ENCODE data around the gene PHPT1. TPM values are rescaled to one million over a fixed set of nuclear protein-coding genes. Genes with fewer than 3 reads are reported as not detected.

PHPT1 gene
- total and polyA plus RNA-seq, 2 of the 13 experiments (the other 11 are each of a cell fraction or from before 2014, with no cell fraction given) = 189 to 192 TPM

DNA sequence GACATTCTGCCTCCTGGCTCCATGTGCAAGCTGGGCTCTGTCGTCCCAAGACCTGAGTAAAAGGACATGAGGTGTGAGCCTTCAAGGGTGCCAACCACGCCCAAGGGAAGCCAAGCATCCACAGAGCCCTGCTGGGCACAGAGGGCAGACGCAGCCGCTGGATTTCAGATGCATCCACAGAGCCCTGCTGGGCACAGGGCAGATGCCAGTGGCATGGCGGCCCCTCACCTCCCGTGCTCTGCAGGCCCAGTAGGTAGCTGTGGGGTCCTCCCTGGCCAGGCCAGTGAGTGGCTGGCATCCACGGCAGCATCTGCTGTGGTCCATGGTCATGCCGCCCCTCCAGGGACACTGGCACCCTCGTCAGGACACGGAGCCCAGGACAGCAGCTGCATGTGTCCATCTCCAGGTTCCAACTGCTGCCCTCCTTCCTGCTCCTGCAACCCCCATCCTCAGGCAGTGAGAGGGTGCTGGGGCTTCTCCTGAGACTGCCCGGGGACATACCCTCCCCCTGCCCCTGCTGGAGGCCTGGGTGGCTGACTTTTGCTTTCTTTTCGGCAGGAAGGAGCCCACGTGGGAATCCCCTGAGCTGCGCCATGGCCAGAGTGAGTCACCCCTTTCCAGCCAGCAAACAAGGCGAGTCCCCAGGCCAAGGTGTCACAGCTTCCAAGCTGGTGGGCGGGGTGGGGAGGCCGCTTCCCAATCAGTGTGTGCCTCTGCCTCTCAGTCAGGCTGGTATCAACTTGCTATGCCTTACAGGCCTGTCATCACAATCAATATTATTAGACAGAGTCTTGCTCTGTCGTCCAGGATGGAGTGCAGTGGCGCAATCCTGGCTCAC is 33.1 kb downstream of the PHPT1 start (continued):
- TF ChIP-seq FUBP1 (CRISPR knock-in tag; IDR thresholded peaks at IDR 0.05; ENCODE audit: borderline replicate concordance) (no peak), MTERF4 (CRISPR knock-in tag; IDR thresholded peaks at IDR 0.05) (no peak), SRSF4 (IDR thresholded peaks at IDR 0.05; ENCODE audit: low read depth, low read length, poor library complexity, severe bottlenecking) (no peak), ZNF552 (CRISPR knock-in tag; IDR thresholded peaks at IDR 0.05; ENCODE audit: borderline replicate concordance) (no peak; the same call in 1 of the 2 replicates), RELA (CRISPR knock-in tag; IDR thresholded peaks at IDR 0.05) (peak; percentile 94), KDM3A (CRISPR knock-in tag; IDR thresholded peaks at IDR 0.05; ENCODE audit: low read depth) (peak; percentile 92; the same call in 1 of the 2 replicates), TOE1 (CRISPR knock-in tag; IDR thresholded peaks at IDR 0.05) (no peak), ZNF33B (CRISPR knock-in tag; IDR thresholded peaks at IDR 0.05) (no peak), ZNF816 (CRISPR knock-in tag; IDR thresholded peaks at IDR 0.05; ENCODE audit: borderline replicate concordance) (peak; percentile 83; the same call in 1 of the 2 replicates), ZBTB7B (CRISPR knock-in tag; IDR thresholded peaks at IDR 0.05) (peak; percentile 77), ZNF235 (CRISPR knock-in tag; IDR thresholded peaks at IDR 0.05; ENCODE audit: borderline replicate concordance) (no peak), SIX4 (CRISPR knock-in tag; IDR thresholded peaks at IDR 0.05) (0 out of 2 replicates have a peak, but pooled peaks have one; percentile 69), ZNF224 (CRISPR knock-in tag; IDR thresholded peaks at IDR 0.05) (no peak), HNF4A (CRISPR knock-in tag; IDR thresholded peaks at IDR 0.05) (peak; percentile 55)
- TF ChIP-seq, protein P1, sequence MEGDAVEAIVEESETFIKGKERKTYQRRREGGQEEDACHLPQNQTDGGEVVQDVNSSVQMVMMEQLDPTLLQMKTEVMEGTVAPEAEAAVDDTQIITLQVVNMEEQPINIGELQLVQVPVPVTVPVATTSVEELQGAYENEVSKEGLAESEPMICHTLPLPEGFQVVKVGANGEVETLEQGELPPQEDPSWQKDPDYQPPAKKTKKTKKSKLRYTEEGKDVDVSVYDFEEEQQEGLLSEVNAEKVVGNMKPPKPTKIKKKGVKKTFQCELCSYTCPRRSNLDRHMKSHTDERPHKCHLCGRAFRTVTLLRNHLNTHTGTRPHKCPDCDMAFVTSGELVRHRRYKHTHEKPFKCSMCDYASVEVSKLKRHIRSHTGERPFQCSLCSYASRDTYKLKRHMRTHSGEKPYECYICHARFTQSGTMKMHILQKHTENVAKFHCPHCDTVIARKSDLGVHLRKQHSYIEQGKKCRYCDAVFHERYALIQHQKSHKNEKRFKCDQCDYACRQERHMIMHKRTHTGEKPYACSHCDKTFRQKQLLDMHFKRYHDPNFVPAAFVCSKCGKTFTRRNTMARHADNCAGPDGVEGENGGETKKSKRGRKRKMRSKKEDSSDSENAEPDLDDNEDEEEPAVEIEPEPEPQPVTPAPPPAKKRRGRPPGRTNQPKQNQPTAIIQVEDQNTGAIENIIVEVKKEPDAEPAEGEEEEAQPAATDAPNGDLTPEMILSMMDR (CRISPR knock-in tag; IDR thresholded peaks at IDR 0.05) = peak; percentile 5; the same call in 1 of the 2 replicates
- TF ChIP-seq, protein P2, sequence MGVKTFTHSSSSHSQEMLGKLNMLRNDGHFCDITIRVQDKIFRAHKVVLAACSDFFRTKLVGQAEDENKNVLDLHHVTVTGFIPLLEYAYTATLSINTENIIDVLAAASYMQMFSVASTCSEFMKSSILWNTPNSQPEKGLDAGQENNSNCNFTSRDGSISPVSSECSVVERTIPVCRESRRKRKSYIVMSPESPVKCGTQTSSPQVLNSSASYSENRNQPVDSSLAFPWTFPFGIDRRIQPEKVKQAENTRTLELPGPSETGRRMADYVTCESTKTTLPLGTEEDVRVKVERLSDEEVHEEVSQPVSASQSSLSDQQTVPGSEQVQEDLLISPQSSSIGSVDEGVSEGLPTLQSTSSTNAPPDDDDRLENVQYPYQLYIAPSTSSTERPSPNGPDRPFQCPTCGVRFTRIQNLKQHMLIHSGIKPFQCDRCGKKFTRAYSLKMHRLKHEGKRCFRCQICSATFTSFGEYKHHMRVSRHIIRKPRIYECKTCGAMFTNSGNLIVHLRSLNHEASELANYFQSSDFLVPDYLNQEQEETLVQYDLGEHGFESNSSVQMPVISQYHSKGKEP (CRISPR knock-in tag; IDR thresholded peaks at IDR 0.05) = 0 out of 2 replicates have a peak, but pooled peaks have one; percentile 64
- TF ChIP-seq, protein P3, sequence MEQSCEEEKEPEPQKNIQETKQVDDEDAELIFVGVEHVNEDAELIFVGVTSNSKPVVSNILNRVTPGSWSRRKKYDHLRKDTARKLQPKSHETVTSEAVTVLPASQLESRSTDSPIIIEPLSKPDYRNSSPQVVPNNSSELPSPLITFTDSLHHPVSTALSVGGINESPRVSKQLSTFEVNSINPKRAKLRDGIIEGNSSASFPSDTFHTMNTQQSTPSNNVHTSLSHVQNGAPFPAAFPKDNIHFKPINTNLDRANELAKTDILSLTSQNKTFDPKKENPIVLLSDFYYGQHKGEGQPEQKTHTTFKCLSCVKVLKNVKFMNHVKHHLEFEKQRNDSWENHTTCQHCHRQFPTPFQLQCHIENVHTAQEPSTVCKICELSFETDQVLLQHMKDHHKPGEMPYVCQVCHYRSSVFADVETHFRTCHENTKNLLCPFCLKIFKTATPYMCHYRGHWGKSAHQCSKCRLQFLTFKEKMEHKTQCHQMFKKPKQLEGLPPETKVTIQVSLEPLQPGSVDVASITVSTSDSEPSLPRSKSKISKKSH (CRISPR knock-in tag; IDR thresholded peaks at IDR 0.05; ENCODE audit: borderline replicate concordance) = no peak

Measured in HepG2 (cell line).